ENCODE measurements around the gene ETV3L. TPM values are rescaled to one million over a fixed set of nuclear protein-coding genes. Genes with fewer than 3 reads are reported as not detected.

Gene ETV3L
- total RNA-seq, 2 experiments from 2014 or later = not detected

DNA sequence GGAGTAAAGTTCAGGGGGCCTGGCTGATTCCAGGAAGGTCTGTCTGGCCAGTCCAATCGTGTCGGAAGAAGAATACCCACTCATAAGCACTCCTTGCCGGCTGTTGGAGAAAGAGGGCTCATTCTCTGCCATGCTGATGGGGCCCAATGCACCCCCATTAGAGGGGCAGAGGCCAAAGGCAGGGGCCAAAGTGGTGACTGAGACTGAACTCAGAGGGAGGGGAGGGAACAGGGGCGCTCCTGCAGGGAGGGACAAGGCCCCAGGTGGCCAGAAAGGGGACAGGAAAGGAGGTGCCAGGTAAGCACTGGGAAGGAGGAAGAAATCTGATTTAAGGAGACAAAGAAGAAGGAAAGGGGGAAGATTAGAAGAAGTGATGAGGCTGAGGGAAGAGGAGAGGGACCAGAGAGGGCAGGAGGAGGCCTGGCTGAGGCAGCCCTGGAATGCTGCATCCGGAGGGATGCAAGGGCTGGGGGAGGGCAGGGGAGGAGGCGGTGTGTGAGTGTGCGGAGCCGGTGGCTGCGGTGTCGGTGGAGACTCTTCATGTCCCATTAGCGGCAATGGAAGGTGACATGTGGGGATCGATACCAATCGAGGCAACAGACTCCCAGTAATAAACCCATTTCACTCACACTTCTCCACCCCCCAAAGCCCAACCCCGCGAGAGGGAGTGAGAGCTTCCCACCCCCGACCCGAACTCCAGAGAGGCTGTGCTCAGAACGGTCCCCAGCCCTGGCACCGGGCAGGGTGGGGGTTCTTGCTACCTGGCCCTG, 12.0 kb upstream of the ETV3L start:
- no peak overlapping the region for H3K4me3 Mint-ChIP-seq
- no peaks in the 10 kb centered on the region for H3K9me3 Mint-ChIP-seq
- H3K4me1 Mint-ChIP-seq (ENCODE audit: low read depth) = peaks cover 4% of the 10 kb centered on the region
- no peak for DNase-seq
- no peaks in the 10 kb centered on the region for H3K36me3 Mint-ChIP-seq (ENCODE audit: low read depth)
- intact Hi-C loops (cut with micrococcal nuclease) = no loop called here
- CTCF ChIA-PET = interaction anchor here (0.5 to 3.0 kb wide), 3 partner anchors 21 to 163 kb away, joined by 3 to 13 read pairs (median 4); no protein-coding TSS in a partner anchor
- no peak overlapping the region for H3K27ac Mint-ChIP-seq
- peaks cover 9% of the 10 kb centered on the region for H3K27me3 Mint-ChIP-seq (ENCODE audit: low read depth)

DNA sequence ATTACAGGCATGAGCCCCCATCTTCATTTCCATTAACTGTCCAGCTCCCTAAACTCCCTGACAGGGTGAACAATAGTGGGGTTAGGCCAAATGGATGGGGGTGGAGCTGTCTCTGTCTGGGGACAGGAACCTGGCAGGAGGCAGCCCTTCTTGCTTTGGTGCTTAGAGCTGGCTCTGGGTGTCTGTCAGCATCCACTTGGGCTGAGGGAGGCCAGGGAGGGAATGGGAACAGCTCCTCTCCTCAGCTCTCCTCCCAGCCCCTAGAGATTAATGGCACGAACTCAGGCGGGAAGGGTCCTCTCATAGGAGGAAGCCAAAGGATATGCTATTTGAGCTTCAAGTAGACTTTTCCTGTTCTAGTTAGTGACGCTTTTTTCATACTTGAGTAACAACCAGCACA, 11.1 kb upstream of the ETV3L start:
- no peaks in the 10 kb centered on the region for H3K36me3 Mint-ChIP-seq (ENCODE audit: low read depth)
- peaks cover 8% of the 10 kb centered on the region for H3K4me1 Mint-ChIP-seq (ENCODE audit: low read depth)
- intact Hi-C loops (cut with micrococcal nuclease) = no loop called here
- peaks cover 12% of the 10 kb centered on the region for H3K27me3 Mint-ChIP-seq (ENCODE audit: low read depth)
- H3K27ac Mint-ChIP-seq = no peak overlapping the region
- DNase-seq = no peak
- H3K9me3 Mint-ChIP-seq = no peaks in the 10 kb centered on the region
- CTCF ChIA-PET = interaction anchor here (0.5 to 3.0 kb wide), 4 partner anchors 20 to 162 kb away, joined by 3 to 13 read pairs (median 4); no protein-coding TSS in a partner anchor
- no peak overlapping the region for H3K4me3 Mint-ChIP-seq

DNA sequence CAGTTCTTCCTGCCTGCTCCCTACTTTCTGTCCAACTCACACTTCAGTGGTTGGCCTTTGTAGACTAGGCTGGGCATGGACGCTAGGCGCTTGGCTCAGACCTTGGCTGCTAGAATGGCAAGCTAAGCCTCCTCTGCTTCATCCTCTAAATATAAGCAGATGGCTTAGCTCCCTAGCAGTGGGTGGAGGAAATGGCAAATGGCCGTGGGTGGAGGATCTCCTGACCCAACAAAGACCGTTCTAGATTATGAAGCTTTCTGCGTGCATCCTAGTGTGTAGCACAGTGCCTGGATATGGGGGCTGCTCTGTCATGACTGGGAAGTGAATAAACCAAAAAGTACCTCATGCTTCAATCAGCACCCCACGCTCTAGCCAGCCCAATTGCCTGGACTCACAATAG, 10.4 kb upstream of the ETV3L start:
- no peak overlapping the region for H3K4me3 Mint-ChIP-seq
- no peaks in the 10 kb centered on the region for H3K36me3 Mint-ChIP-seq (ENCODE audit: low read depth)
- CTCF ChIA-PET = interaction anchor here (0.7 to 3.0 kb wide), 5 partner anchors 17 to 46 kb away, joined by 3 to 13 read pairs (median 4); no protein-coding TSS in a partner anchor
- H3K4me1 Mint-ChIP-seq (ENCODE audit: low read depth) = peaks cover 8% of the 10 kb centered on the region
- intact Hi-C loops (cut with micrococcal nuclease) = no loop called here
- no peak for DNase-seq
- H3K9me3 Mint-ChIP-seq = no peaks in the 10 kb centered on the region
- H3K27ac Mint-ChIP-seq = no peak overlapping the region
- H3K27me3 Mint-ChIP-seq (ENCODE audit: low read depth) = peaks cover 12% of the 10 kb centered on the region

DNA sequence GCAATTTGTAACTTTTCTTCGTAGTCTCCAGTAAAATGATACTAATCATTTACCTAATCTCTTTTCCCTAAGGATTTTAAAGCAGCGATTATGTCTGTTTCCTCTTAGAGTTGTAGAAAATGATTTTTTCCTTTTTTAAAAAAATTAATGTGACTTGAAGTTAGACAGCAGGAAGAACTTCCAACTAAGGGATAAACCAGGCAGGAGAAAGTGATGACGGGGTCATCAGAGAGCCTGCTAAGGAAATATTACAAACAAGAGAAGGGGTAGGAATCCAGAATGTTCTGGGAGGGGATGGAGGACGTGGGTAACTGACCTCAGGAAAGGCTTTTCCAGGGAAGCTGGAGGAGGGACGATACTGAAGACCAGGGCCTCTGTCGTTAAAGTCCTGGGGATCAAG, 8.8 kb upstream of the ETV3L start:
- intact Hi-C loops (cut with micrococcal nuclease) = no loop called here
- Mint-ChIP-seq H3K4me1 (ENCODE audit: low read depth) (peaks cover 11% of the 10 kb centered on the region), H3K27me3 (ENCODE audit: low read depth) (peaks cover 12% of the 10 kb centered on the region), H3K4me3 (no peak overlapping the region), H3K36me3 (ENCODE audit: low read depth) (no peaks in the 10 kb centered on the region), H3K9me3 (no peaks in the 10 kb centered on the region), H3K27ac (no peak overlapping the region)
- no peak for DNase-seq
- CTCF ChIA-PET = interaction anchor here (3.0 kb wide), 1 partner anchor 18 kb away, joined by 13 read pairs; no protein-coding TSS in a partner anchor

DNA sequence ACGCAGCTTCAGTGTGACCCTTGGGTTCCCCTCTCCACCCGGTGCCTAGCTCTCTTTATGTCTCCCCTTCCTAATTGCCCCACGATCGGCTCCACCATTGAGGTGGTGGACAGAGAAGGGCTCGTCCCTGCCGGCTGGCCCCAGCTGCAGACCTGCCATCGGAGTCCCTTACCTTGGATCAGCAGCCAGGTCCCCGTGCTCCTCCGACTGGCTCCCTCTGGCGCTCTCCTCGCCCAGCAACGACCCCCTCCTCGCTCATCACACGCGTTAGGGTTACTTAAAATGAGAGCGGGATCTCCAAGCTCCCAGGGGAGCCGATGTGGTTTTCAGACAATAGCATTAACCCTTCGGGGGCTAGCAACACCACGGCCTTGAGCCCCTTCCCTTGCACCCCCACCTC, 8.1 kb upstream of the ETV3L start:
- Mint-ChIP-seq H3K27me3 (ENCODE audit: low read depth) (peaks cover 12% of the 10 kb centered on the region), H3K36me3 (ENCODE audit: low read depth) (no peaks in the 10 kb centered on the region), H3K27ac (no peak overlapping the region), H3K4me1 (ENCODE audit: low read depth) (peaks cover 11% of the 10 kb centered on the region), H3K9me3 (no peaks in the 10 kb centered on the region), H3K4me3 (no peak overlapping the region)
- CTCF ChIA-PET = interaction anchor here (1.0 to 1.1 kb wide), 2 partner anchors 48 to 50 kb away, joined by 3 to 4 read pairs; no protein-coding TSS in a partner anchor
- intact Hi-C loops (cut with micrococcal nuclease) = no loop called here
- no peak for DNase-seq

DNA sequence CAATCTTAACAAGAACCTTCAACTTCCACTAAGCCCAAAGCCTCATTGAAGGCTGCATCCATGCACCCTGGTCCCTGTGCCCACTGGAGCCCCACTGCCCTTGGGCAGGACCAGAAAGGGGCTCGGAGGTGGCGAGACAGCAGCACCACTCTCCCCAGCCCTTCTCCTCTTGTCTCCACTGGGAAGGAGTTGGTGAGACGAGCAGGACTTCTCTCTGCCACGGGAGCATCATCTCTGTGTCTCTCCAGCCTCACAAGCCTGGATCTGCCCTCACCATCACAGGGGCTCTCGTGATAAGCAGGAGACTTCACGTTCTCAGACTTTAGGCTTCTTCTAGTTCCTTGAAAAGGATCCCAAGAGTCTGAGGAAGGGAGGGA, 7.2 kb upstream of the ETV3L start:
- Mint-ChIP-seq H3K4me3 (no peak overlapping the region), H3K9me3 (no peaks in the 10 kb centered on the region), H3K27ac (no peak overlapping the region), H3K4me1 (ENCODE audit: low read depth) (peaks cover 9% of the 10 kb centered on the region), H3K36me3 (ENCODE audit: low read depth) (no peaks in the 10 kb centered on the region), H3K27me3 (ENCODE audit: low read depth) (peaks cover 12% of the 10 kb centered on the region)
- intact Hi-C loops (cut with micrococcal nuclease) = no loop called here
- CTCF ChIA-PET = interaction anchor here (0.9 kb wide), 2 partner anchors 34 to 49 kb away, joined by 4 to 5 read pairs; no protein-coding TSS in a partner anchor
- no peak for DNase-seq

DNA sequence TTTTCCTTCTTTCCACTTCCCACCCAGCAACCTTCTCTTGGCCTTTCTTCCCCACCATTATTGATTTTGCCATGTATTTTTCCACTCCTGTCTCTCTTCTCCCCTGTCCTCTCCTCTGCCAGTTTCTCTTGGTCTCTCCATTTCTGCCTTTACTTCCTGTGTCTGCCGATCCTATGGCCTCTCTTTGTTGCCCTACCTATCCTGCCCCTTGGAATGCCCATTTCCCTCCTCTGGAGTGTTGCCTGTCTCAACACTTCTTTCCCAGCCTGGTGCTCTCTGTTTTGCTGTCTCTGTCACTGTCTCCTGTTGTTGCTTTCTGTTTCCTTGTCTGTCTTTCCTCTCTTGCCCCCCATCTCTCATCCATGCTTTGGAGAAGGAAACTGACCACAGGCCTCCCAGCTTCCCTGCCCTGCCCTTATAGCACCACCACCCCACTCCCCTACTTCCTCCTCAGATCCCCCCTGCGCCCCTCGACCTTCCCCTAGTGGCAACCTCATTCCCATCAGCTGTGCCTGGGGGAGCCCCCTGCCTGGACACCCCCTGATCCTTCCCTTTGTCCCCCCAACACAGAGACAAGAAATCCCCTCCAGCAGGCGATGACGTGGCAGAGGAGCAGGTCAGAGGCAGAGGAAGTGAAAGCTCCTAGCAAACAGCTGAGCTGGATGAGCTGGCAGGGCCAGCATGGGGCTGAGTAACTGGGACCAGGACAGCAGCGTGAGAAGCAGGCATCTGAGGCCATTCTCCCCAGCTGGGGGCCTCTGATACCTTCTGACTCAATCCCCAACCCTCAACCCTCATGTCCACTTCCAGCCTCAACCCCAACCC, 6.6 kb upstream of the ETV3L start:
- CTCF ChIA-PET = interaction anchor here (0.9 kb wide), 2 partner anchors 34 to 50 kb away, joined by 4 to 5 read pairs; no protein-coding TSS in a partner anchor
- Mint-ChIP-seq H3K27ac (no peak overlapping the region), H3K4me1 (ENCODE audit: low read depth) (peaks cover 9% of the 10 kb centered on the region)

DNA sequence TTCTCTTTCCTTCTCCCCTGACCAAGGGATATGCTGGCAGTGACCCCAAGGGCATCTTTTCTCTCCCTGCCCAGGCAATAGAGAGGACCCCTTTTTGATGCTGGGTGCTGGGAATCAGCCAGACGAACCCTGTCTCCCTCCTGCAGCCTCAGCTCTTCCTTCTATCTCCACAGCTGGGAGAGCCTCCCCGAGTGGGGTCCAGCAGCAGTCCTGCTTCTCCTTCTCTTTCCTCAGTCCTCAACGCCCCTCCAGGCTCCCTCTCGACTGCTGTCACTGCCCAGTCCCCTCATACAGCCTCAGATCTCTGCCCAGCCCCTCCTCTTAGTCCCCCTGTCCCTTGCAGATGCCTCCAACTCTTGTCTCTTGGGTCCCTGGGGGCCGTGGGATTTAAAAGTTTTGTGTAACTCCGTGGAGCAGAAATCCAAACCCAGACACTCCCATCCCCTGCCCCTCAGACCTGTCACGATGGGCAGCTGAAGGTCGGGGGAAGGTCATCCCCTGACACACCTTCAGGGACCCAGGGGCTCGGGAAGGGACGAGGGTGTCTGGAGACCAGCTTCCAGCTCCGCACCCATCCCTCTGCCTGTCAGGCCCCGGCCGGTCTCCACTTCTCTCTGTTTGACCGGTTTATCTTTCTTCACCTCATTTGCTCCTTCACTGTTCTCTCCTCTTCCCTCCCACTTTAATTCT, 5.8 kb upstream of the ETV3L start:
- H3K4me3 Mint-ChIP-seq = no peak overlapping the region
- H3K27me3 Mint-ChIP-seq (ENCODE audit: low read depth) = peaks cover 12% of the 10 kb centered on the region
- H3K27ac Mint-ChIP-seq = no peak overlapping the region
- DNase-seq = no peak
- peaks cover 9% of the 10 kb centered on the region for H3K4me1 Mint-ChIP-seq (ENCODE audit: low read depth)
- intact Hi-C loops (cut with micrococcal nuclease) = no loop called here
- no peaks in the 10 kb centered on the region for H3K36me3 Mint-ChIP-seq (ENCODE audit: low read depth)
- CTCF ChIA-PET = no interaction called here
- H3K9me3 Mint-ChIP-seq = no peaks in the 10 kb centered on the region

More for the DNA sequence above, 6.6 kb upstream of the ETV3L start:
- Mint-ChIP-seq H3K4me3 (no peak overlapping the region), H3K9me3 (no peaks in the 10 kb centered on the region), H3K36me3 (ENCODE audit: low read depth) (no peaks in the 10 kb centered on the region), H3K27me3 (ENCODE audit: low read depth) (peaks cover 12% of the 10 kb centered on the region)
- peak; percentile 77 for DNase-seq
- intact Hi-C loops (cut with micrococcal nuclease) = no loop called here

DNA sequence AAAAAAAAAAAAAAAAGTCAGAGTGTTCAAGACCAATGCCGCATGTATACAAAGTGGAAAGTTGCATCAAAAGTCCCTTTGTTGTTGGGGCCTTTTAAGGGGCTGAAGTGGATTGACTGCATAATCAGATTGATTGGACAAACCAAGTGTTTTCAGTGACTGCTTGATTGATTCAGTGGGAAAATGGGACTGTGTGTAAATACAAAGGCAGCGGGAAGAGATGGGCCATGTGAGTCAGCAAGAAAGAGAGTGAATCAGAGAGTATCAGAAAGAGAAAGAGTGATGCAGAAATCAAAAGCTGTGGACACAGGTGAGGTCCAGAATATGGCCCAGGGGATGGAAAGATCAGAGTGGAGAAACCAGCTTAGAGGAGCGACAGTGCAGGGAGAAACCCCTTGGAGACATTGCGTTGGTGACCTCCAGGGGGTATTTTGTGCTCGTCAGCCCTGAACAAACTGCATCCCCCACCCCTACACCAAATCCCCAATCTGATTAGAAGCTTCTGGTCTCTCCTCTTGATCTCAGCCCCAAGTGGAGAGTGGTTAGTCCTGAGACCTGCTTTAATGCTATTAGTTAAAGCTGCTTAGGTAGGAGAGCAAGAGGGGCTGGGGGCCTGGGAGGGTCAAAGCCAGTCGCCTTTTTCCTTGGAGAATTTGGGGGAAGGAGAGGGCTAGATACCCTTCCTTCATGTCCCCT, 5.1 kb upstream of the ETV3L start:
- CTCF ChIA-PET = no interaction called here
- H3K4me1 Mint-ChIP-seq (ENCODE audit: low read depth) = peaks cover 9% of the 10 kb centered on the region
- no peak overlapping the region for H3K27ac Mint-ChIP-seq
- DNase-seq = no peak
- intact Hi-C loops (cut with micrococcal nuclease) = no loop called here
- H3K4me3 Mint-ChIP-seq = no peak overlapping the region
- H3K9me3 Mint-ChIP-seq = no peaks in the 10 kb centered on the region
- peaks cover 12% of the 10 kb centered on the region for H3K27me3 Mint-ChIP-seq (ENCODE audit: low read depth)
- no peaks in the 10 kb centered on the region for H3K36me3 Mint-ChIP-seq (ENCODE audit: low read depth)

DNA sequence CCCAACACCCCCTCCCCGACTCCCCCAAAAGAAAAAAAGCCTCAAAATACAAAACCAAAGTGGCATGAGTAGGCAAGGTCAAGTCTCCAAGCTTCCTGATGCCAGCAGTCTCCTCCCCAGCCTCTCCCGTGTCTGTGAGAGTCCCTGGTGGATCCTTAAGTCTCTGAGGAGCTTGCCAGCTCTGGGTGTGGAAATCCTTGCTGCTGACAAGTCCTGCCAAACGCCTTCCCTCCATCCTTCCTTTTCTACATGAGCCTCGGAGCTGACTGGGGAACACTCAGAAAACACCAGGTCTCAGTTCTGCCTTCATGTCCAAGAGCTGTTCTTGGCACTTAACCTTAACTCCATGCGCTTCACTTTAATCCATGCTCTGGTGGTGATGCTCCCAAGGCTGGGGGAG, 3.7 kb upstream of the ETV3L start:
- no peak for DNase-seq
- peaks cover 5% of the 10 kb centered on the region for H3K27me3 Mint-ChIP-seq (ENCODE audit: low read depth)
- H3K36me3 Mint-ChIP-seq (ENCODE audit: low read depth) = no peaks in the 10 kb centered on the region
- H3K4me3 Mint-ChIP-seq = no peak overlapping the region
- H3K27ac Mint-ChIP-seq = no peak overlapping the region
- peaks cover 9% of the 10 kb centered on the region for H3K4me1 Mint-ChIP-seq (ENCODE audit: low read depth)
- intact Hi-C loops (cut with micrococcal nuclease) = no loop called here
- no peaks in the 10 kb centered on the region for H3K9me3 Mint-ChIP-seq
- CTCF ChIA-PET = interaction anchor here (1.0 to 3.4 kb wide), 4 partner anchors 13 to 54 kb away, joined by 3 to 10 read pairs (median 6); no protein-coding TSS in a partner anchor

DNA sequence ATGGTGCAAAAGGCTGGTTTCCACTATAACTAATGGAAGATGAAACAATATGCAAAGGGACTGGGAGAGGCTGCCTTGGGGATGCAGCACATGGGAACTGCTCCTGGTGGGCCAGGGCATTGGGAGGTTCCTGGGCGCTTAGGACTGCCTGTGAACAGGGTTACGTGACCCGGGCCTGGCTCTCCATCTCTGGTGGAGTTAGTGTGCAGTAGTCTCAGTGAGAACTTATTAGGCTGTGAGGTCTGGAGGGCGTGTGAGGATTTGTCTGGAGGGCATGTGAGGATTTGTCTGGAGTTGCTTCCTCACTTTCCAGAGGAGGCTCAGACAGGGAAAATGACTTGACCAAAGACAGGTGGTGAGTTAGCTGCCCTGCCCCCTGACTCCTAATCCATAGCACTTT, 1.5 kb upstream of the ETV3L start:
- Mint-ChIP-seq H3K4me1 (ENCODE audit: low read depth) (peaks cover 4% of the 10 kb centered on the region), H3K4me3 (no peak overlapping the region)
- CTCF ChIA-PET = interaction anchor here (1.5 to 3.4 kb wide), 2 partner anchors 11 to 54 kb away, joined by 3 to 10 read pairs; no protein-coding TSS in a partner anchor

More for the DNA sequence above, 1.5 kb upstream of the ETV3L start:
- intact Hi-C loops (cut with micrococcal nuclease) = no loop called here
- no peaks in the 10 kb centered on the region for H3K36me3 Mint-ChIP-seq (ENCODE audit: low read depth)
- peaks cover 3% of the 10 kb centered on the region for H3K27me3 Mint-ChIP-seq (ENCODE audit: low read depth)
- no peak overlapping the region for H3K27ac Mint-ChIP-seq
- H3K9me3 Mint-ChIP-seq = no peaks in the 10 kb centered on the region
- DNase-seq = no peak
